Right atrium auricular region (tissue), 2 donors: ENCODE measurements around the gene PCDHA7. TPM values are rescaled to one million over a fixed set of nuclear protein-coding genes. Genes with fewer than 3 reads are reported as not detected.
"Not testable (repeated sequence)": the region's sequence is repeated elsewhere in the genome, so short reads cannot be mapped to it uniquely, and the experiment has no call there.

ENCODE experiments used
- DNase-seq: peaks from one replicate; pipeline ENCODE4 v3.0.0-alpha.2; 2019; ENCODE audit warnings: low spot score
- H3K27ac ChIP-seq, 2 donors: fragments of 200-600 bp; sonication (generic); 1 replicate in 1 of 2; 2 replicates in 1 of 2; pipeline ENCODE4 v1.5.1; 2016 to 2019
- H3K27me3 ChIP-seq, 2 donors: fragments of 200-600 bp; sonication (generic); one replicate each; pipeline versions ENCODE4 v1.5.1 to v1.6.0; 2017 to 2019
- H3K36me3 ChIP-seq: fragments of 200-600 bp; sonication (generic); one replicate; pipeline ENCODE4 v1.5.1; 2016
- H3K4me1 ChIP-seq, 2 donors: fragments of 200-600 bp; sonication (generic); one replicate each; pipeline versions ENCODE4 v1.5.1 to v1.6.0; 2017 to 2019
- H3K4me3 ChIP-seq, 2 donors: fragments of 200-600 bp; sonication (generic); 1 replicate in 1 of 2; 2 replicates in 1 of 2; pipeline ENCODE4 v1.5.1; 2017 to 2019; ENCODE audit warnings: mild to moderate bottlenecking in 1 of 2, moderate library complexity in 1 of 2
- H3K9me3 ChIP-seq, 2 donors: fragments of 200-600 bp; sonication (generic); one replicate each; pipeline ENCODE4 v1.5.1; 2019
- CTCF ChIP-seq, 2 donors: fragments of 200-600 bp; sonication (generic); IDR thresholded peaks; one replicate each; pipeline ENCODE4 v1.5.1; 2019; ENCODE audit warnings: antibody characterized with exemption in 2 of 2
- total RNA-seq, 2 donors: library from RNA; depleted of rRNA; stranded (reverse); fragments of >200 nt; gene quantifications; one replicate each; pipeline ENCODE4 v1.1.0, GENCODE V29; 2016

Gene PCDHA7
- total RNA-seq, 2 donors from 2014 or later: 0.07 TPM; not detected in 1

GRCh38 chr5:140795259-140795641, 38.8 kb upstream of the PCDHA7 start:
- Histone ChIP-seq H3K36me3 (no peaks in the 10 kb centered on the region), H3K4me1 (no peaks in the 10 kb centered on the region), H3K27me3 (no peaks in the 10 kb centered on the region), H3K4me3 (peak overlapping the region in 1 of 2 donors; percentile 35), H3K9me3 (peaks cover 0 to 80% of the 10 kb centered on the region in 2 donors), H3K27ac (no peak overlapping the region)
- DNase-seq: no peak
- peak in 1 of 2 donors; percentile 21 for TF ChIP-seq CTCF (IDR thresholded peaks at IDR 0.05)

GRCh38 chr5:140796072-140796717, 37.9 kb upstream of the PCDHA7 start:
- not testable (repeated sequence) for H3K27me3 ChIP-seq, H3K27ac ChIP-seq, DNase-seq, H3K4me3 ChIP-seq, H3K36me3 ChIP-seq, H3K4me1 ChIP-seq
- peaks cover 0 to 78% of the 10 kb centered on the region in 2 donors for H3K9me3 ChIP-seq

DNA sequence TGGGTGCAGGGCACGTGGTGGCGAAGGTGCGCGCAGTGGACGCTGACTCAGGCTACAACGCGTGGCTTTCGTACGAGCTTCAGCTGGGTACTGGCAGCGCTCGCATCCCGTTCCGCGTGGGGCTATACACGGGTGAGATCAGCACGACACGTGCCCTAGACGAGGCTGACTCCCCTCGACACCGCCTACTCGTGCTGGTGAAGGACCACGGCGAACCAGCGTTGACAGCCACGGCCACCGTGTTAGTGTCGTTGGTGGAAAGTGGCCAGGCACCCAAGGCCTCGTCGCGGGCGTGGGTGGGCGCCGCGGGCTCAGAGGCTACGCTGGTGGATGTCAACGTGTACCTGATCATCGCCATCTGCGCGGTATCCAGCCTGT, 37.4 kb upstream of the PCDHA7 start:
- H3K36me3 ChIP-seq: no peaks in the 10 kb centered on the region
- no peaks in the 10 kb centered on the region for H3K27me3 ChIP-seq
- no peak for DNase-seq
- no peaks in the 10 kb centered on the region for H3K4me1 ChIP-seq
- no peak overlapping the region for H3K27ac ChIP-seq
- TF ChIP-seq CTCF (IDR thresholded peaks at IDR 0.05): no peak
- H3K9me3 ChIP-seq: peaks cover 0 to 80% of the 10 kb centered on the region in 2 donors
- H3K4me3 ChIP-seq: no peak overlapping the region

DNA sequence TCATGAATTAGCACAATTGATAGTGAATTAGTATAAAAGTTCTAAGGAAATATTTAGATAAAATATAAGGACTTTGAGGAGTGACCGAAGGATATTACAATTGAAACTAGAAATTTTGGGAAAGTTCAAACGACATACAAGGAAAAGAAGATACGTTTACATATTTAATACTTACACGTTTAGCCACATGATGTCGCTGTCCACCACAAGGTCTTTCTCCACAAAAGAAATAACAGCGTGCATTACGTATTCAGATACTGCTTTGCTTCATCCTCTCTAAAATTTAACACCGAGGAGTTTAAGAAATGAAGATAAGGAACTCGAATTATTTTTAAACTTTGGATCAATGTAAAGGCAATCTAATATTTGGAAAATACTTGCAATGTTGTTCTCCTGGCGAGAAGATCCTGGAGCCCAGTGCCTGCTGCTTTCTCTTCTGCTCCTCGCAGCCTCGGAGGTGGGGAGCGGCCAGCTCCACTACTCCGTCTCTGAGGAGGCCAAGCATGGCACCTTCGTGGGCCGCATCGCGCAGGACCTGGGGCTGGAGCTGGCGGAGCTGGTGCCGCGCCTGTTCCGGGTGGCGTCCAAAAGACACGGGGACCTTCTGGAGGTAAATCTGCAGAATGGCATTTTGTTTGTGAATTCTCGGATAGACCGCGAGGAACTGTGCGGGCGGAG, 33.1 kb upstream of the PCDHA7 start, which contains the start of gene PCDHA3:
Gene PCDHA3 (plus strand): TSS at position 242 of the 678 bp plus-strand sequence.
- DNase-seq: no peak
- H3K27ac ChIP-seq: no peak within 1 kb of the TSS
- H3K9me3 ChIP-seq: peaks cover 5 to 59% of the 10 kb centered on the region in 2 donors
- no peaks in the 10 kb centered on the region for H3K4me1 ChIP-seq
- no peaks in the 10 kb centered on the region for H3K36me3 ChIP-seq
- H3K27me3 ChIP-seq: no peaks in the 10 kb centered on the region
- TF ChIP-seq CTCF (IDR thresholded peaks at IDR 0.05): peak in 1 of 2 donors; percentile 58
- H3K4me3 ChIP-seq: peak within 1 kb of the TSS; percentile 12 to 41

DNA sequence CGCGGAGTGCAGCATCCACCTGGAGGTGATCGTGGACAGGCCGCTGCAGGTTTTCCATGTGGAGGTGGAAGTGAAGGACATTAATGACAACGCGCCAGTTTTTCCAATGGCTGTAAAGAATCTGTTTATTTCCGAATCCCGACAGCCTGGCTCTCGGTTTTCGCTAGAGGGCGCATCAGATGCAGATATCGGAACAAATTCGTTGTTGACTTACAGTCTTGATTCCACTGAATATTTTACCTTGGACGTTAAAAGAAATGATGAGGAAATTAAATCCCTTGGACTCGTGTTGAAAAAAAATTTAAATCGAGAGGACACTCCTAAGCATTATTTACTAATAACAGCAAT, 32.6 kb upstream of the PCDHA7 start:
- Histone ChIP-seq H3K9me3 (peaks cover 5 to 59% of the 10 kb centered on the region in 2 donors), H3K4me3 (peak overlapping the region; percentile 12 to 41), H3K36me3 (no peaks in the 10 kb centered on the region), H3K27me3 (no peaks in the 10 kb centered on the region), H3K4me1 (no peaks in the 10 kb centered on the region), H3K27ac (no peak overlapping the region)
- TF ChIP-seq CTCF (IDR thresholded peaks at IDR 0.05): peak in 1 of 2 donors; percentile 51
- DNase-seq: no peak

- DNase-seq, H3K36me3 ChIP-seq, H3K4me3 ChIP-seq, H3K4me1 ChIP-seq, H3K27ac ChIP-seq, H3K27me3 ChIP-seq: not testable (repeated sequence)
- H3K9me3 ChIP-seq: peaks cover 5 to 59% of the 10 kb centered on the region in 2 donors
Measured at GRCh38 chr5:140802381-140802780, 31.7 kb upstream of the PCDHA7 start.
